Calu3 (cell line): ENCODE measurements around the gene AMZ1. TPM values are rescaled to one million over a fixed set of nuclear protein-coding genes. Genes with fewer than 3 reads are reported as not detected.
A peak's percentile ranks its signal among the peaks of the same experiment; 100 is the strongest.

Experiments
- BruUV-seq: library from RNA; stranded (reverse); fragments of 400-500 nt; replicated peaks from 2 replicates; lab custom pipeline; 2021; lab: Mats Ljungman, UMichigan
- CTCF ChIA-PET: fragments of 300-600 bp; sonication (Branson Sonifier 250); formaldehyde crosslinking; loops from one replicate; lab custom pipeline; 2022; ENCODE audit warnings: antibody characterized with exemption; lab: Charles Lee
- DNase-seq: peaks from one replicate; pipeline ENCODE4 v3.0.0; 2022
- H3K27ac Mint-ChIP-seq: one replicate; pipeline ENCODE4 v1.8.0; 2022; ENCODE audit warnings: mixed read lengths; ENCODE audit not compliant: unreplicated experiment
- H3K27me3 Mint-ChIP-seq: one replicate; pipeline ENCODE4 v1.8.0; 2022; ENCODE audit warnings: mixed read lengths; ENCODE audit not compliant: unreplicated experiment
- H3K36me3 Mint-ChIP-seq: one replicate; pipeline ENCODE4 v1.8.0; 2022; ENCODE audit warnings: mild to moderate bottlenecking, moderate library complexity, mixed read lengths; ENCODE audit not compliant: insufficient read depth, unreplicated experiment
- H3K4me1 Mint-ChIP-seq: one replicate; pipeline ENCODE4 v1.8.0; 2022; ENCODE audit warnings: mild to moderate bottlenecking, low read depth, mixed read lengths; ENCODE audit not compliant: unreplicated experiment
- H3K4me3 Mint-ChIP-seq: one replicate; pipeline ENCODE4 v1.8.0; 2022; ENCODE audit warnings: mild to moderate bottlenecking, low read depth, moderate library complexity, mixed read lengths; ENCODE audit not compliant: unreplicated experiment
- H3K9me3 Mint-ChIP-seq: one replicate; pipeline ENCODE4 v1.8.0; 2022; ENCODE audit warnings: low read depth, mixed read lengths; ENCODE audit not compliant: unreplicated experiment
- intact Hi-C: fragments of 100-400 bp; cut with micrococcal nuclease; formaldehyde crosslinking; loops from one replicate; pipeline ENCODE4 v1.10.0; 2022; ENCODE audit not compliant: unreplicated experiment
- total RNA-seq: library from RNA; stranded (reverse); gene quantifications from 2 replicates; pipeline ENCODE4 v1.2.3, GENCODE V29; 2022
- TF ChIP-seq, protein P1 (sequence below): fragments of 200-600 bp; IDR thresholded peaks from one replicate; pipeline ENCODE4 v1.8.0; 2022; ENCODE audit warnings: antibody characterized with exemption; ENCODE audit not compliant: unreplicated experiment

Gene AMZ1
- total RNA-seq, 1 experiment from 2014 or later = 0.12 TPM

DNA sequence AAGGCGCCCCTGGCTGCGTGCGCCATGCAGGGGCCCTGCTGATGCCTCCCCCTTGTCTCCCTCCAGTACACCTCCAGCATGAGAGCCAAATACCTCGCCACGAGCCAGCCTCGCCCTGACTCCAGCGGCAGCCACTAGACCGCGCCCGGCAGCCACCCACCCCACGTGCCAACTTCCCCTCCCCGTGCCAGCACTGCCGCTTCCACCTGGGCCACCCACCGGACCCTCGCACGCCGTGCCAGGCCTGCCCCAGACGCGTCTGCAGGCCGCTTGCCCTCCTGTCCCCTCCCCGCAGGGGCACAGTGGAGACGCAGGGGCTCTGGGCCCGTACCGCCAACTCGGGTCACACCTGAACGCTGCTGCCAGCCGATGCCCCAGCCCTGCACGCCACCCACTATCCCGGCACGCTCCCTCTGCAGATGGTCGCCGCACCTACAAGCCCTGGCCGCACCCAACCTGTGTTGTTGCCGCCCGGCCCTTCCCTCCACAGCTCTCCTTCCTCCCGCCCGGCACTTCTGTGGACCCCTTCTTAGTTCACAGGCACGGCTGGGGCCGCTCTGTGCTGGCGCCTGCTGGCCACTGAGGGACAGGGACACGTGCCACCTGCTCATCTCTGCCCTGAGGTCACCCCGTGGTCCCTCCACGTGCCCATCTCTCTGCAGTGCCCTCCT lies 26.3 kb upstream of the AMZ1 start:
- Mint-ChIP-seq H3K27me3 (peaks cover 19% of the 10 kb centered on the region), H3K9me3 (no peaks in the 10 kb centered on the region), H3K27ac (no peak overlapping the region), H3K36me3 (peaks cover 59% of the 10 kb centered on the region), H3K4me1 (no peaks in the 10 kb centered on the region), H3K4me3 (no peak overlapping the region)
- no peak for DNase-seq
- intact Hi-C loops = no loop called here
- TF ChIP-seq, protein P1, sequence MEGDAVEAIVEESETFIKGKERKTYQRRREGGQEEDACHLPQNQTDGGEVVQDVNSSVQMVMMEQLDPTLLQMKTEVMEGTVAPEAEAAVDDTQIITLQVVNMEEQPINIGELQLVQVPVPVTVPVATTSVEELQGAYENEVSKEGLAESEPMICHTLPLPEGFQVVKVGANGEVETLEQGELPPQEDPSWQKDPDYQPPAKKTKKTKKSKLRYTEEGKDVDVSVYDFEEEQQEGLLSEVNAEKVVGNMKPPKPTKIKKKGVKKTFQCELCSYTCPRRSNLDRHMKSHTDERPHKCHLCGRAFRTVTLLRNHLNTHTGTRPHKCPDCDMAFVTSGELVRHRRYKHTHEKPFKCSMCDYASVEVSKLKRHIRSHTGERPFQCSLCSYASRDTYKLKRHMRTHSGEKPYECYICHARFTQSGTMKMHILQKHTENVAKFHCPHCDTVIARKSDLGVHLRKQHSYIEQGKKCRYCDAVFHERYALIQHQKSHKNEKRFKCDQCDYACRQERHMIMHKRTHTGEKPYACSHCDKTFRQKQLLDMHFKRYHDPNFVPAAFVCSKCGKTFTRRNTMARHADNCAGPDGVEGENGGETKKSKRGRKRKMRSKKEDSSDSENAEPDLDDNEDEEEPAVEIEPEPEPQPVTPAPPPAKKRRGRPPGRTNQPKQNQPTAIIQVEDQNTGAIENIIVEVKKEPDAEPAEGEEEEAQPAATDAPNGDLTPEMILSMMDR = no peak
- CTCF ChIA-PET = no interaction called here
- BruUV-seq = TSS peak; percentile 45

GRCh38 chr7:2662273-2663120 lies 25.5 kb upstream of the AMZ1 start:
- H3K9me3 Mint-ChIP-seq = no peaks in the 10 kb centered on the region
- H3K27me3 Mint-ChIP-seq = peaks cover 26% of the 10 kb centered on the region
- intact Hi-C loops = no loop called here
- H3K27ac Mint-ChIP-seq = no peak overlapping the region
- no peak overlapping the region for H3K4me3 Mint-ChIP-seq
- H3K4me1 Mint-ChIP-seq = peaks cover 7% of the 10 kb centered on the region
- CTCF ChIA-PET = no interaction called here
- peaks cover 60% of the 10 kb centered on the region for H3K36me3 Mint-ChIP-seq
- no TSS peak for BruUV-seq
- no peak for DNase-seq
- TF ChIP-seq, protein P1 = no peak

GRCh38 chr7:2663121-2663886 lies 24.7 kb upstream of the AMZ1 start:
- CTCF ChIA-PET = no interaction called here
- no peak overlapping the region for H3K4me3 Mint-ChIP-seq
- H3K27me3 Mint-ChIP-seq = peaks cover 34% of the 10 kb centered on the region
- H3K4me1 Mint-ChIP-seq = peaks cover 15% of the 10 kb centered on the region
- H3K36me3 Mint-ChIP-seq = peaks cover 67% of the 10 kb centered on the region
- no peak for DNase-seq
- H3K27ac Mint-ChIP-seq = no peak overlapping the region
- H3K9me3 Mint-ChIP-seq = no peaks in the 10 kb centered on the region
- BruUV-seq = no TSS peak
- TF ChIP-seq, protein P1 = no peak
- intact Hi-C loops = no loop called here

DNA sequence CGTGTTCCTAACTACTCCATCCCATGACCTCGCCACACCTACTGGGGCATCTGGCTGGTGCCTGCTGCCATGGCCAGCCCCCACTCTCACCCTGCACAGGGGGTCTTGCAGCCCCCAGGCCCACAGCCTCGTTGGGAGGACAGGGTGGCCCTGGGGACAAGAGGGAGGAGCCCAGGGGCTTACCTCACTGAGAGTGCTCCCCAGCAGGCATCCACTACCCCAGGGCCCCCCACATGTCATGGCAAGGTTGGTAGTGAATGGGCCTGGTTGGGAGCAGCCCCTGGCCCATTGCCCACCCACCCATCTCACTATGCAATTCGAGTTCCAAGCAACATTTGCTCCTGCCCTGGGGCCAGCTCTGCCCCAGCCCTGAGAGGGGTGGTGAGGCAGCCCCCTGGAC lies 24.0 kb upstream of the AMZ1 start:
- Mint-ChIP-seq H3K36me3 (peaks cover 70% of the 10 kb centered on the region), H3K27me3 (peaks cover 40% of the 10 kb centered on the region), H3K27ac (no peak overlapping the region), H3K4me1 (peaks cover 19% of the 10 kb centered on the region), H3K9me3 (no peaks in the 10 kb centered on the region), H3K4me3 (no peak overlapping the region)
- intact Hi-C loops = no loop called here
- TF ChIP-seq, protein P1 = no peak
- no TSS peak for BruUV-seq
- no peak for DNase-seq
- CTCF ChIA-PET = no interaction called here
